Activated naive CD4-positive, alpha-beta T cell (primary cell): ENCODE data around the gene MICALL2.

ENCODE experiments used
- DNase-seq, 4 experiments: peaks; one replicate each; lab custom pipeline; 2025; lab: John Stamatoyannopoulos, UW

The MICALL2 gene

DNA sequence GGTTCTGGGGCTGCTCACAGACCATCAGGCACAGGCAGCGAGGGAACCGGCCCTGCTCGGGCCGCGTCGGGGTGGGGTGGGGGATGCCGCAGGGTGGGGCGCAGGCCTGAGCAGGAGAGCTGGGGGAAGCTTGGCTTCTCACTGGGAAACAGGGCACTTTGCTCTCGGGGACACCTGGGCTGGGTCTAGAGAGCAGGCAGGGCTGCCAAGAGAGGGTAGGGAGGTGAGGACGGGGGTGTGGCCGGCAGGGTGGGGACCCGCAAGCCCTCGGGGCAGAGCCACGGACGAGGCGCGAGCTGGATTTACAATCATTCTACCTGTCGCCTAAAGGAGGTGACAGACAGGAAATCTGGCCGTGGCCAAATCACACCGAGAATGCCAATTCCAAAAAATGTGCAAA, 33.9 kb upstream of the MICALL2 start:
- no peak for DNase-seq

DNA sequence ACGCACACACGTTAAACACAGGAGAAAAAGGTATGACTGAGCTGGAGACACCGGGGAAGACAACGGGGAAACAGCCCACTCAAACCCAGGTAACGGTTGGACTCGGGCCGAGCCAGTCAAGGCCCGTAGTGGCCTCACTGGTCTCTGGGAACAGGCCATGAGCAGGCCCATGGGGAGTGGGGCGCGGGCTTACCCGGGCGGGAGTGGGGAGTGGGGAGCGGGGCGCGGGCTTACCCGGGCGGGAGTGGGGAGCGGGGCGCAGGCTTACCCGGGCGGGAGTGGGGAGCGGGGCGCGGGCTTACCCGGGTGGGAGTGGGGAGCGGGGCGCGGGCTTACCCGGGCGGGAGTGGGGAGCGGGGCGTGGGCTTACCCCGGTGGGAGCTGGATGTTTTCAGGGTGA, 33.4 kb upstream of the MICALL2 start:
- DNase-seq = no peak

DNA sequence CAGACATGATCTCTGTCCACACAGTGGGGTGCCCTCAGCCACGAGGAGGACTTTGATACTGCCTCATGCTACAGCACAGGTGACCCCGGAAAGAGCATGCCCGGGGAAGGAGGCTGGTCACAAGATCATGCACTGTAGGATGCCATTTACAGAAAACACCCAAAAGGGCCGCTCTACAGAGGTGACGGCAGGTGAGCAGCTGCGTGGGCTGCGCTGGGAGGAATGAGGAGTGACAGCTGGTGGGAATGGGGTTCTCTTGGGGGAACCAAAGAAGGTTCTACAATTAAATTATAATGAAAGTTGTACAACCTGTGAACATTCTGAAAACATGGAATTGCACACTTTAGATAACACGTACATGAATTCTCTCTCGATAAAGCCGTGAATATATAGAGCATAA, 33.0 kb upstream of the MICALL2 start:
- DNase-seq = no peak

DNA sequence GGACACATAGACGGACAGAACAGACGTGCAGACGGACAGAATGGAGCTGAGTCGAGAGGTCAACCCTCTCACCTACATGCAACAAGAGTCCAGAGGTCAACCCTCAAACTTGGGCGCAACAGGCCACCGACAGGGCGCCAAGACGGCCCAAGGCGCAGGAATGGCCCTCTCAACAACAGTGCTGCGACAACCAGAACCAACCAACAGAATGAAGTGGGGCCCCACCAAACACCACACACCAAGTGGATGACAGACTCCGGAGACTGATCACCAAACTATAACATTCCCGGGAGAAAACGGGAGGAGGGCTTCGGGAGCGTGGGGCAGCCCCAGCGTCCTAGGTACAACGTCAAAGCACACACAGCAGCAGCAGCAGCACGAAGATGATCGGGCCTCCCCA, 31.6 kb upstream of the MICALL2 start:
- DNase-seq = no peak

- DNase-seq = no peak
Observed at GRCh38 chr7:1489336-1489735, 30.1 kb upstream of the MICALL2 start.

DNA sequence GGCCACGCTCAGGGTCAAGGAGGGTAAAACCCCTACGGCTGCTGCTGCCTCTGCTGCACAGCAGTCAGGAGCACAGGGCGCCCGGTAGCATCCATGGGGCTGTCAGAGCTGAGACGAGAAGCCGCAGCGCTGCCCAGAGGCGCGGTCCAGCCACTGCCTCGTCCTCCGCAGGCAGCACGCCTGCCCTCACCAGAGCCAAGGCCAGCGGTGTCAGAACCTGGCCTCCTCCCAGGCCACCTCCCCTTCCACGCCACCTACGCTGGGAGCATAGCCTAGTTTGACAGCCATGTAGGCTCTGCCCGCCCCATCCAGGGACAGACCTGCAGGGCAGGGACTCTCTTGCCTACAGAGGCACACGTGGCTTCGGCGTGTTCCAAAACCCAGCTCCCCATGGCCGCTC, 28.7 kb upstream of the MICALL2 start:
- no peak for DNase-seq

DNA sequence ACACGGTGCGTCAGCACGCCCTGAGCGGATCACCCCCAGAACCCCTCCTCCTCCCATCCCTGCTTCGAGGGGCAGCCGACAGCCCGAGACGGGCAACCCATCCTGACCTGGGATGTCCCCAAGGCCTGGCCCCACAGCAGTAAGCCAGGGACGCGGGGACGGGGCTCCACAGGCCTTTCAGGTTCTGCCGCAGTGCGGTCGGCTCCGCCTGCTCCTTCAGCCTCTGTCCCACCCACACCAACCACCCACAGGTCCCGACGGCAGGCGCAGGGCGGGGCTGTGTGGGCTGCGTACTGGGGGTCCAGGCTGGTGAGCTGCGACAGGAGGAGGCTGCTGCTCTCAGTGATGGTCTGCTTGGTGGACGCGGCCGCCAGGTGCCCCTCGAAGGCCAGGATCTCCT, 28.2 kb upstream of the MICALL2 start:
- DNase-seq = no peak

DNA sequence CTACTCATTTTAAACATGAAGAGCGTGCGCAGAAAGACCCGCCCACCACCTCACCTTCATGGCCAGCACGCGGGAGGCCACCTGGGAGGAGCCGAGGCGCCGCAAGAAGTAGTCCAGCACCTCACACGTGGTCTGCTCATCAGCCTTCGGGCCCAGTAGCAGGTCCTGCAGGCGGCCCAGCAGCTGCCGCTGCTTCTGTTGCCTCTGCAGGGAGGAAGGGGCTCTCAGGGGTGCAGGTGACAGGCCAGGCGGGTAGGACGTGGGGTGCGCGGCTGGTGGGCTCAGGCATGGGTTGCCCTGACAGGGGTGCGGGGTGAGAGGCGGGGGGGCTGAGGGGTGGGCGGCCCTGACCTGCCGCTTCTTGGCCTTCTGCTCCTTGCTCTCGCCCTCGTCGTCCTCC, 27.3 kb upstream of the MICALL2 start:
- no peak for DNase-seq

GRCh38 chr7:1485156-1485555, 25.9 kb upstream of the MICALL2 start:
- DNase-seq = no peak

- no peak for DNase-seq
Observed at GRCh38 chr7:1484569-1484968, 25.3 kb upstream of the MICALL2 start.

- DNase-seq = no peak
Observed at GRCh38 chr7:1483536-1484505, 24.6 kb upstream of the MICALL2 start.

DNA sequence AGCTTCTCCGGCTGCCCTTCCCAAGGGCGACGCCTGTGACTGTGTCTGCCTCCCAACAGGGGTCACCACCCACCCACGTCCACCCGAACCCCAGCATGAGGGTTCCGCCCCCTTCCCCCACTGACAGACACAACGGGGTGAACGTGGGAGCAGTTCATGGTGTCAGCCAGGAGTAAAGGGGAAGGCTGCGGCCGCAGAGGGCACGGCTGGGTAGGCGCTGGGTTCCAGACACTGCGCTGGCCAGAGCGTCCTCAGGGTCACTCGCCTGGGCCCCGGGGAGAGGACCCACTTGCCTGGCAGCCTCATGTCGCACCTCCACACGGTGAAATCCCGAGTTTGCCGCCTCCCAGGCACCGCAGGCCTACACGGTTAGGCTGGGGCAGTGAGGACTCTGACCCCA, 23.8 kb upstream of the MICALL2 start:
- DNase-seq = no peak

DNA sequence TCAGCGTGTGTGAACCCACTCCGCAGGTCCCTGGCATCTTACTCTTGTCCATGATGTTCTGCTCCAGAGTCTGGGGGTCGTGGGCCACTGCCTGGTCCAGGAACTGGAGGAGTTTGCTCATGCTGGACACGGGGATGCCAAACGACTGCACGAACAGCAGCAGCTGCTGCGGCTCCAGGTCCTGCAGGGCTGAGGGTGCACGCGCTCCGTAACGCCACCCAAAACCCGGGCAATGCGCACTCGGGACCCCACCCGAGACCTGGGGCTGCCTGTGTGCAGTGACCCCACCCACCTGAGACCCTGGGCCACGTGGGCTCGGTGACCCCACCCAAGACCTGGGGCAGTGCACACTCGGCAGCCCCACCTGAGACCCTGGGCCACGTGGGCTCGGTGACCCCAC, 22.0 kb upstream of the MICALL2 start:
- DNase-seq = no peak

DNA sequence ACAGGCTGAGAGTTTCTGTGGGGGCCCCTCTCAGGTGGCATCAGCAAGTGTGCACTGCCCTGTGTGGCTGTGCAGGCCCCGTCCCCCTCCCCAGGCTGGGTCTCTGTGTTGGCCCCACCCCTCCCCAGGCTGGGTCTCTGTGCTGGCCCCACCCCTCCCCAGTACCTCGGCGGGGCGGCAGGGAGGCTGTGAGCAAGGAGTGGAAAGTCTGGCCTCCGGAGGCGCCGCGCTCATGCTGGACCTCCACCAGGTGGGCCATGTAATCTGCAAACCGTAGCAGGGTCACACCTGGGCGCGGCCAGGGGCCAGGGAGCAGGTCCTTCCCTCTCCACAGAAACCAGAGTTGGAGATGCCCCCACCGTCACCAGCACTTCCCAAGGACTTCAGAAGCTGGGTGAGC, 21.4 kb upstream of the MICALL2 start:
- no peak for DNase-seq

DNA sequence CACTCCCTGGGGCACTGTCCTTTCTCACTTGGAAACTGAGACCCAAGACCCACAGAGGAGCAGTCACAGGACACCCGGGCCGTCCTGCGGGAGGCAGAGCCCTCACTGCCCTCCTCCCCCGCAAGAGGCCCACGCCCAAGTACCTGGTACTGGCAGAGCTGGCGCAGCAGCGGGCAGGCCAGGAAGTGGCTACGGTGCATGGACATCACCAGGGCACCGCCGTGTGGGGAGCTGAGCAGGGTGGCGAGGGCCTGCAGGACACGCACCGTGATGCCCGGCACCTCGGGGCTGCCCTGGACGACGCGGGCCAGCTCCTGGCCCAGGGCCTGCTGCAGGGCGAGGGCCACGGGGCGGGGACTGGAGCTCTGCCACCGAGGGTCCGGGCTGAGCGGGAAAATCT, 20.0 kb upstream of the MICALL2 start:
- DNase-seq = no peak

- no peak for DNase-seq
Observed at GRCh38 chr7:1478480-1478879, 19.2 kb upstream of the MICALL2 start.

DNA sequence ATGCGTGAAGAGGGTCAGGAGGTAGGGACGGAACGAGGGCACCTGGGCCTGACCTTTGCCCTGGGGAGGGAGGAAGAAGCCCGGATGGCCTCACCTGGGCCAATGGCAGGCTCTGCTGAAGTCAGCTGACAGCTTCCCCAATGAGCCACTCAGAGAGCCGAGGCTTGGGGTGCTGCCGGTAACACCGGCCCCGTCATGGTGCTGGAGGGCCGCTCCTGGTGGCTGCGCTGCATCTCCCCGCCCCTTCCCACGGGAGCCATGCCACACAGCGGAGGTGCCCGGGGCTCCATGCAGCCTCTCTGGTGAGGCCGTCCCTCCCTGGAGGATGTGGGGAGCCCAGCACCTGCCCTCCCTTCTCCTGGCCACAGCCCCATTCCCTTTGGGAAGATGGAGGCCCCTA, 17.6 kb upstream of the MICALL2 start:
- no peak for DNase-seq

- DNase-seq = no peak
Observed at GRCh38 chr7:1475991-1476390, 16.7 kb upstream of the MICALL2 start.

GRCh38 chr7:1475393-1475792, 16.1 kb upstream of the MICALL2 start:
- DNase-seq = no peak

DNA sequence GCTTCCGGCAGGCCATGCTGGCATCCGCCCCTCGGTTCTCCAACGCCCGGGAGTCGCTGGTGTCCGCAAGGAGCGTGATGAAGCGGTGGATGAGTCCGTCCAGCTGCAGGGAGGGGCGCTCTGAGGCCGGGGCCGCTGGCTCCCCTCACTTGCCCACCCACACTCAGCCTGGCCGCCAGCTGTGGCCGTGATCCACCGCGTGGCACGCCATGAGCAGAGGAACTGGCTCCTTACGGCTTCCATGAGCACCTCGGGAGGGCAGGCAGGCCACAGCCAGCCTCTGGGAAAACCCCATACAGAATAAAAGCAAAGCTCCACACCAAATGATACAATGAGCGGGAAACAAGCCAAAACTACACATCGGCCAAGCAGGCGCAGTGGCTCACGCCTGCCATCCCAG, 15.5 kb upstream of the MICALL2 start:
- DNase-seq = no peak

GRCh38 chr7:1473864-1474512, 14.7 kb upstream of the MICALL2 start:
- peak; percentile 54 to 84 (median 80) for DNase-seq

- DNase-seq = no peak
Observed at GRCh38 chr7:1470901-1471300, 11.6 kb upstream of the MICALL2 start.

GRCh38 chr7:1468643-1469298, 9.5 kb upstream of the MICALL2 start:
- no peak for DNase-seq
